CD4-positive, alpha-beta T cell treated with Interleukin-12 subunit alpha and Interleukin-12 subunit beta, for 1 hour (primary cell): ENCODE measurements around the gene KCNG2.

Experiments used
- DNase-seq: peaks from one replicate; pipeline ENCODE4 v3.0.0-alpha.2; 2020

Gene KCNG2

GRCh38 chr18:79896738-79897137 is 99.0 kb downstream of the KCNG2 start:
- DNase-seq: no peak

GRCh38 chr18:79897940-79898625 is 100.3 kb downstream of the KCNG2 start:
- no peak for DNase-seq

DNA sequence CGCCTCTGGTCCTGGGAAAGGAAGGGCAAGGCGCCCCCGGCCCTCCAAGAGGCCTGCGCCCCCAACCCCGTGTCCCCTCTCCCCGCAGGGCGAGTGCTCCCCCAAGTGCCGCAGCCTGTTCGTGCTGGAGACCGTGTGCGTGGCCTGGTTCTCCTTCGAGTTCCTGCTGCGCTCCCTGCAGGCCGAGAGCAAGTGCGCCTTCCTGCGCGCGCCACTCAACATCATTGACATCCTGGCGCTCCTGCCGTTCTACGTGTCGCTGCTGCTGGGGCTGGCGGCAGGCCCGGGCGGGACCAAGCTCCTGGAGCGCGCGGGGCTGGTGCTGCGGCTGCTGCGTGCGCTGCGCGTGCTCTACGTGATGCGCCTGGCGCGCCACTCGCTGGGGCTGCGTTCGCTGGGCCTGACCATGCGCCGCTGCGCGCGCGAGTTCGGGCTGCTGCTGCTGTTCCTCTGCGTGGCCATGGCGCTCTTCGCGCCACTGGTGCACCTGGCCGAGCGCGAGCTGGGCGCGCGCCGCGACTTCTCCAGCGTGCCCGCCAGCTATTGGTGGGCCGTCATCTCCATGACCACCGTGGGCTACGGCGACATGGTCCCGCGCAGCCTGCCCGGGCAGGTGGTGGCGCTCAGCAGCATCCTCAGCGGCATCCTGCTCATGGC is 101.3 kb downstream of the KCNG2 start:
- DNase-seq: no peak

DNA sequence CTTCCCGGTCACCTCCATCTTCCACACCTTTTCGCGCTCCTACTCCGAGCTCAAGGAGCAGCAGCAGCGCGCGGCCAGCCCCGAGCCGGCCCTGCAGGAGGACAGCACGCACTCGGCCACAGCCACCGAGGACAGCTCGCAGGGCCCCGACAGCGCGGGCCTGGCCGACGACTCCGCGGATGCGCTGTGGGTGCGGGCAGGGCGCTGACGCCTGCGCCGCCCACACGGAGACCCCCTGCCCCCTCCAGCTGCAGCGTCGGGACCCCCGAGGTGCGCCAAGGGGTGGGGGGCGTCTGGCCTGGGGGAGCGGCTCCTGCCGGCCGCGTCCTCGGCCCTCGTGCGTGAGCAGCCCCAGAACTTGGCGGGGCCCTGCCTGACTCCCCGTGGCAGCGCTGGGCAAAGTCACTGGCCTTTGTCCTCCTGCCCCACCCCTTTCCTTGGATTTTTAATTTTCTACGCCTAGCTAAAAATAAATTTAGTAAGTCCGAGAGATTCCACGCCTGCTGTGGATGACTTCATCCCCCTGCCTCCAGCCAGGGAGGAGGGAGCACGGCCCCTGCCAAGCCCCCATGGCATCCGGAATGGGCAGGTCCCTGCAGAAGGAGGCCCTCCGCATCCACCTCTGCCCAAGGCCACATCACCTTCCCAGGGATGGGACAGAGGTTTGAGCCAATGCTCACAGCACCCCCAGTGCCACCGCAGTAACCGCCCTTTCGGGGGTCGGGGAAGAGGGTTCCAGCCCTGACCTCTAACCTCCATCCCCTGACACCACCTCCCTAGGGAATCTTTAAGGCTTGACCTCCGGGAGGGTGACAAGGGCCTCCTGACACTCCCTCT is 102.1 kb downstream of the KCNG2 start:
- no peak for DNase-seq

DNA sequence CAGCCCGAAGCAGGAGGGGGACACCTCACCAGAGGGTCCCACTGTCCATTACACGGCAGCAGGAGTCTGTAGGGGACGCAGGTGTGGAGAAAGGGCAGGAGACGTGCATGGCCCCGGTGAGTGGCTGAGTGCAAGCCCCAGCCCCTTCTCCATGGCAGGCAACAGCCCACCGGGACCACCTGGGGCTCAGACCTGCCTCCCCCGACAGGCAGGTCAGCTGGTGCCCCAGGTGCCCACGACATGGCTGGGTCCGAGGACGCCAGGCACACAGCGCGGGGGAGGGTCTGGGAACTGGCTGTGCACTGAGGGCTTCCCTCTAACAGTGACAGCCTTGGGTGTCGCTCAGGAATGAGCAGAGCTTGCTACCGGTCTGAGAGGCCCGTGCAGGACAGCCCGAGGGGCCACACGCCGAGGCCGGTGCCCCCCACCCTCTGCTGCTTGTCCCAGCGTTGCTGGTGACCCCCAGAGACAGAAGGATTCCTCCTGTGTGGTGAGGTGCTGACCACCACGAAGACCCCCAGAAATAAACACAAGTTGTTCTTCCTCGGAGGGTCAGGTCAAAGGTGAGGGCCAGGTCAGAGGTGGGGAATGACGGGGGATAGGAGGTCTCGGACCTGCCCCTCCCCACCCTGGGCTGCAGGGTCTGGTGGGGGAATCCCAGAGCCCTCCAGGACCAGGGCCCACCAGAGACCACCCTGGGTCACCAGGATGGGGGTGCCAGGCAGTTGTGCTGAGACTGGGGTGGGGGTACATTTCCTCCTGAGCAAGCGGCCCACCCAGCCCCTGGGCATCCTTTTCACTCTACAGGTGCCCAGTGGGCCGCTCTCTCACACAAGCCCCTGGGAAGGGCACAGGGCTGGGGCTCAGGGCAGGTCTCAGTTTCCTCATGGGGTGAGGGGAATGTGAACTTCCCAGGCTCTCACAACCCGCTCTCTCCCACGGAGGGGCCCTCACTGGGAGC is 103.2 kb downstream of the KCNG2 start:
- DNase-seq: no peak

- DNase-seq: no peak
These were observed 103.9 kb downstream of the KCNG2 start for GRCh38 chr18:79901665-79902064.

DNA sequence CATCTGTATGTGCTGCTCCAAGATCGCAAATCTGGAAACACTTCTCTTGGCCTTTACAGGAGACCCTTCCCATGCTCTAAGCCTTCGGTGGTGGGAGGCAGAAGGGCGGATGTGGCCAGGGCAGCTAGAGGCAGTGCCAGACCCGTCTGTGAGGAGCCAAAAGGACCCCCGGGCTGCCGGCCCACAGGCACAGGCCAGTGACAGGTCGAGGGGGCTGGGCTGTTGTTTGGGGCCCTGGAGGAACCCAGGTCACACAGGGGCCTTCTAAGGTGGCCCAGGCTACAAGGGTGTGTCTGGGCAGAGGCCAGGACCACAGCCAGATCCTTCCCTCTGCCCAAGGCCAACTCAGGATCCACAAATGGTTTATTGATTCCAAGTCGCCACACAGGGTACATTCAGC is 104.3 kb downstream of the KCNG2 start:
- DNase-seq: no peak

GRCh38 chr18:79902640-79903039 is 104.9 kb downstream of the KCNG2 start:
- no peak for DNase-seq

GRCh38 chr18:79903071-79903635 is 105.4 kb downstream of the KCNG2 start:
- no peak for DNase-seq

DNA sequence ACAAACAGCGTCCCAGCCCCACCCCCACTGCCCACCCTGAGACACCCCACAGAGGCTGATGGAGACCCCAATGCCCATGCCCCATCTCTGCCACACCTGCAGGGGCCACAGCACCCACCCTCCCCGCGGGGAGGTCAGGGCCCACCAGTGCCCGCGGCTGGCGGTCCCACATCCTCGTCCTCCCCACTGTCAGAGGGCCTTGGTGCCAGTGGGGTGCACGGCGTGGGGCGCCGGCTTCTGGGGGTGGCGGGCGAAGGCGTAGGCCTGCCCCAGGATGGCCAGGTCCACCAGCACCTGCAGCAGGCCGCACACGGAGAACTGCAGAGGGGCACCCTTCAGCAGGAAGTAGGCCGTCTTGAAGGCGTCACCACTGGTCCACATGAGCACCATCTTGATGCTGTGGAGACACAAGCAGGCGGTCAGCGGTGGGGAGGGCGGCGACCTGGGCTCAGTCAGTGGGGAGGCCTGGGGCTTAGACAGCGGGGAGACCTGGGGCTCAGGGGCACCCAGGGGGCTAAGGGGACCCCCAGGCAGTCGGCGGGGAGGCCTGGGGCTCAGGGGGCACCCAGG is 106.1 kb downstream of the KCNG2 start:
- DNase-seq: no peak

DNA sequence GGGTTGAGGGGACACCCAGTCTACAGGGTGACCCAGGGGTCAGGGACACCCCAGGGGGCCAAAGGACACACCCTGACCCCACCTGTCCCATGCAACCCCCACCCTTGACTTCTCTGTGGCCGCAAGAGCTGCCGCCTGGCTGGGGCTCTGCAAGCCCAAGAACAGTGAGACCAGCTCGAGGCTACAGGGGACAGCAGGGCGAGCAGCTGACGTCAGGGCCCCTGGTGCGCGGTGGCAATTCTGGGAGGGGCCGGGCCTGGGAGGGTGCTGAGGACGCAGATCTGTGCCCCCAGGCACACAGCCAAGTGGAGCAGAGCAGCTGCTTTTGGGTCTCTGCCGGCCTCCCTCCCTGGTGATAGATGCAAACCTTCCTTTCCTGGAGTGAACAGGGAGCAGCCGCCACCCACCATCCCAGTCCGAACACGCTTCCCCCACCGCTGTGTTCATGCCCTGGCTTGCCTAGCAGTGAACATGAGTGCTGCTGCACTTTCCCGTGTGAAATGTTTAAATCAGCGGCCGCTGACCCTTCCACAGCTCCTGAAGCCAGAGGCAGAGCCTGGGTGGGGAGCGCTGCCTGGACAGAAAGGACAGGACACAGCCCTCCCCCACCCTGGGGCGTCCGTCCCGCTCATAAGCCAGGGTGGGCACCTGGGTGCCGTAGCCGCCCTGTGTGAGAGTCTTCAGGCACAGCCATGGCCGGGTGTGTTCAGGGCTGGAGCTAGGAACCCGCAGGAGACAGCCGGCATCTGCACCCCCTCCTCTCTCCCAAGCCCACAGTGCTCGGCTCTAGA is 106.8 kb downstream of the KCNG2 start:
- DNase-seq: no peak

GRCh38 chr18:79905389-79905911 is 107.7 kb downstream of the KCNG2 start:
- no peak for DNase-seq

DNA sequence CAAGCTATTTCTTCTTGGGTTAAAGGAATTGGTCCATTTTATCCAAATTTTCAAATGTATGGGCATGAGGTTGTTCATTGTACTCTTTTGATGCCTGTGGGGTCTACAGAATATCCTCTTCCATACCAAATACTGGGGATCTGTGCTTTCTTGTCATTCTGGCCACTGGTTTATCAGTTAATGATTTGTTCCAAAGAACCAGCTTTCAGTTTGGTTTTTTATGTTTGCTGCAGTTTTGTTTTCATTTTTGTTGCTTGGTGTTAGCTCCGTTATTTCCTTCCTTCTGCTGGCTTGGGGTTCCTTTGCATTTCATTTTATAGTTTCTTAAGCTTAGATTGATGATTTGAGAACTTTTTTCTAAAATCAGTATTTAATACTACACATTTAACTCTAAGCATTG is 108.3 kb downstream of the KCNG2 start:
- DNase-seq: no peak

GRCh38 chr18:79906706-79907105 is 109.0 kb downstream of the KCNG2 start:
- no peak for DNase-seq

DNA sequence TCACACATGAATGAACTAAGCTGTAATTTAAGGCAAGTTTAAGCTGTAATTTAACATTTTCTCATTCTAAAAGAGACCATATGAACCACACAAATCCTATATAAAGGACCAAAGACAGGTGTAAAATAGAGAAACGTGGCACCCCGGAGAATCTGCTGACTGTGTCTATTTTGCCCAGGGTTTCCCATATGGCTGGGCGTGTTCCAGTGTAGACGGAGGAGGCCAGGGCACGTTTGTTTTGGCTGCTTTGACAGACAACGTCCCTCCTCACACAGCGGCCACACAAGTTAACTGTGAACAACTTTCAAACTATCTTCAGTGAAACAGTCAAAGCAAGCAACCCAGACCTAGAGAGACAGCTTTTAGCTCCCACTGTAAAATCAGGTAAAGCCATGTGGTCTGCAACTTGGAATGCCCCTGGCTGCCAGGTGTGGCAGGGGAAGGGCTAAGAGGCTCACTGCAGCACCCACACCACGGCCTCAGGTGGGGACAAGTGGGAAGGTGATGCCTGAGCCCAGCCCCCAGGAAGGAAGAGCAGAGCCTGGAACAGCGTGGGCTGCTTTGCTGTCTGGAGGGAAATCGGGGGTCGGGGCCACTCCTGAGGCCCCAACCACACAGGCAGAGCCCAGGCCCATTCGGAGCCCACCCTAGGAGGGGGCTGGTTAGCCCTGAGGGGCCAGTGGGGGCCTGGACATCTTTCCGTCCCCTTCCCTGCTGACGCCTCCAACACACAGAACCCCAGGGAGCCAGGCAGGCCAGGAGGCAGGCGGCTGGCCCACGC is 113.0 kb downstream of the KCNG2 start:
- DNase-seq: no peak

DNA sequence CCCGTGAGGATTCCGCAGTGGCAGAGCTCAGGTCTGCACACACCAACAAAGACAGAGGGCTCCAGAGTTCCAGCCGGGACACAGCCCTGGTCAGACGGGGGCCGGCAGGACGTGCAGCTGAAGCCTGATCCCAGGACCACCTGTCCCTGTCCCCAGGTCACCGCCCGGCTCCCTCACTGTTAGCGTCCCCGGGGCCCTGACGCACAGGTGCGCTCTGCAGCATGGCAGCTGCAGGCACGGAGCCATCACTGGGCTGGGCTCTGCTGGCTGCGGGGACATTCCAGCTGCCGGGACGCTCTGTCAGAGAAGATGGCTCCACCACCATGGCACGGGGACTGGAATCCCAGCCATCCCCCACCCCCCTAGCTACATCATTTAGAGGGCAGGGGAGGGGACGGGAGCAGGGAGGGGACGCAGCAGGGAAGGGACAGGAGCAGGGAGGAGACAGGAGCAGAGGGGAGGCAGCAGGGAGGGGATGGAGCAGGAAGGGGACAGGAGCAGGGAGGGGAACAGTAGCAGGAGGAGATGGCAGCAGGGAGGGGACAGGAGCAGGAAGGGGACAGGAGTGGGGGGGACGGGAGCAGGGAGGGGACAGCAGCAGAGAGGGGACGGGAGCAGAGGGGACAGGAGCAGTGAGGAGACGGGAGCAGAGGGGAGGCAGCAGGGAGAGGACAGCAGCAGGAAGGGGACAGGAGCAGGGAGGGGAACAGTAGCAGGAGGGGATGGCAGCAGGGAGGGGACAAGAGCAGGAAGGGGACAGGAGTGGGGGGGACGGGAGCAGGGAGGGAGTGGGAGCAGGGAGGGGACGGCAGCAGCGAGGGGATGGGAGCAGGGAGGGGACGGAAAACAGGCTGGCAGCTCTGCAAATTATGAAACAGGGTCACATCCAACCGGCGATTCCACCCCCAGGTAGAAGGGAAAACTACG is 113.9 kb downstream of the KCNG2 start:
- no peak for DNase-seq

DNA sequence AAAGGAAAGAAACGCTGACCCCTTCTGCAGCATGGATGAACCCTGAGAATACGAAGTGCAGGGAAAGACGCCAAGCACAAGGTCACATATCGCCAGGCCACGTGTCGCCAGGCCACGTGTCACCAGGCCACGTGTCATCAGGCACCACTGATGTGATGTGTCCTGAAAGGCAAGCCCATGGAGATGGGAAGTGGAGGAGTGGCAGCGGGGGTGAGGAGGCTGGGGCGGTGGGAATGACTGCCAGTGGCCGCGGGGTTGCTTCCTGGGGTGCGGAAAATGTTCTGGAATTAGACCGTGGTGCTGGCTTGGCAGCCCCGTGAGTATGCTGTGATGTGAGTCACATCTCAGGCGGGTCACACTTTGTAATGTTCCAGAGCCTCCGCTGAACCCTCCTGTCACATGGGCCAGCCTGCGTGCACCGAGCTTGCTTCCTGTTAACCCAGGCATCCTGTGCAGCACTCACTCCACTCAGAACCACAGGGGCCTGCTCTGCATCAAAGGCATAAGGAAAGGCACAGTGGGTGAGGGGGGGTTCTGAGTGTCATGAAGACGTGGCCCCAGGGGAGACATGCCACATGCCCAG is 114.8 kb downstream of the KCNG2 start:
- DNase-seq: no peak
